Skeletal muscle satellite cell (primary cell): Measurements from ENCODE around the gene STYXL2.

Experiments used
- H3K27me3 ChIP-seq: 2 replicates; pipeline ENCODE4 v1.7.0; 2013; ENCODE audit warnings: low read length; ENCODE audit not compliant: control insufficient read depth, insufficient read depth
- H3K36me3 ChIP-seq: 2 replicates; pipeline ENCODE4 v1.7.0; 2013; ENCODE audit warnings: mild to moderate bottlenecking, control low read depth, low read length; ENCODE audit not compliant: insufficient read depth
- H3K4me1 ChIP-seq: 2 replicates; pipeline ENCODE4 v1.7.0; 2013; ENCODE audit warnings: low read length; ENCODE audit not compliant: control insufficient read depth, insufficient read depth
- H3K4me2 ChIP-seq: 2 replicates; pipeline ENCODE4 v1.7.0; 2013; ENCODE audit warnings: mild to moderate bottlenecking, low read length
- H3K4me3 ChIP-seq: 2 replicates; pipeline ENCODE4 v1.7.0; 2013; ENCODE audit warnings: low read length
- H3K9ac ChIP-seq: 2 replicates; pipeline ENCODE4 v1.7.0; 2013; ENCODE audit warnings: mild to moderate bottlenecking, low read depth, low read length, moderate library complexity
- H3K9me3 ChIP-seq: replicated peaks from 2 replicates; pipeline ENCODE4 v1.7.0; 2013; ENCODE audit warnings: mild to moderate bottlenecking, control low read depth, low read length

STYXL2 gene

GRCh38 chr1:167126317-167126716 lies 32.4 kb downstream of the STYXL2 start:
- Histone ChIP-seq H3K9me3 (no peaks in the 10 kb centered on the region), H3K4me3 (no peak overlapping the region), H3K9ac (no peak overlapping the region), H3K27me3 (peaks cover 3% of the 10 kb centered on the region), H3K4me2 (no peak overlapping the region), H3K4me1 (no peaks in the 10 kb centered on the region), H3K36me3 (no peaks in the 10 kb centered on the region)

- Histone ChIP-seq H3K4me1 (no peaks in the 10 kb centered on the region), H3K36me3 (no peaks in the 10 kb centered on the region)
Observed at GRCh38 chr1:167126811-167127210, 32.9 kb downstream of the STYXL2 start.

GRCh38 chr1:167127236-167127635 lies 33.4 kb downstream of the STYXL2 start:
- peaks cover 3% of the 10 kb centered on the region for H3K27me3 ChIP-seq
- H3K4me3 ChIP-seq: no peak overlapping the region
- no peaks in the 10 kb centered on the region for H3K36me3 ChIP-seq
- H3K9ac ChIP-seq: no peak overlapping the region
- no peaks in the 10 kb centered on the region for H3K9me3 ChIP-seq
- H3K4me2 ChIP-seq: no peak overlapping the region
- H3K4me1 ChIP-seq: no peaks in the 10 kb centered on the region

More at GRCh38 chr1:167126811-167127210, 32.9 kb downstream of the STYXL2 start:
- peaks cover 3% of the 10 kb centered on the region for H3K27me3 ChIP-seq
- H3K4me2 ChIP-seq: no peak overlapping the region
- no peaks in the 10 kb centered on the region for H3K9me3 ChIP-seq
- H3K9ac ChIP-seq: no peak overlapping the region
- H3K4me3 ChIP-seq: no peak overlapping the region

GRCh38 chr1:167127661-167128060 lies 33.8 kb downstream of the STYXL2 start:
- Histone ChIP-seq H3K27me3 (peaks cover 3% of the 10 kb centered on the region), H3K4me1 (no peaks in the 10 kb centered on the region), H3K4me2 (no peak overlapping the region), H3K4me3 (no peak overlapping the region), H3K9me3 (no peaks in the 10 kb centered on the region), H3K36me3 (no peaks in the 10 kb centered on the region), H3K9ac (no peak overlapping the region)

GRCh38 chr1:167128261-167129227 lies 34.7 kb downstream of the STYXL2 start:
- Histone ChIP-seq H3K36me3 (no peaks in the 10 kb centered on the region), H3K4me2 (no peak overlapping the region), H3K9ac (no peak overlapping the region), H3K4me1 (no peaks in the 10 kb centered on the region), H3K9me3 (no peaks in the 10 kb centered on the region), H3K4me3 (no peak overlapping the region), H3K27me3 (peaks cover 3% of the 10 kb centered on the region)

GRCh38 chr1:167130829-167131510 lies 37.1 kb downstream of the STYXL2 start:
- peaks cover 11% of the 10 kb centered on the region for H3K4me1 ChIP-seq
- no peak overlapping the region for H3K9ac ChIP-seq
- H3K27me3 ChIP-seq: peaks cover 3% of the 10 kb centered on the region
- H3K9me3 ChIP-seq: no peaks in the 10 kb centered on the region
- no peak overlapping the region for H3K4me3 ChIP-seq
- H3K4me2 ChIP-seq: no peak overlapping the region
- H3K36me3 ChIP-seq: no peaks in the 10 kb centered on the region

- no peaks in the 10 kb centered on the region for H3K9me3 ChIP-seq
- no peak overlapping the region for H3K4me3 ChIP-seq
- H3K4me2 ChIP-seq: no peak overlapping the region
- no peak overlapping the region for H3K9ac ChIP-seq
- no peaks in the 10 kb centered on the region for H3K36me3 ChIP-seq
- H3K4me1 ChIP-seq: peaks cover 25% of the 10 kb centered on the region
- H3K27me3 ChIP-seq: peaks cover 3% of the 10 kb centered on the region
Observed at GRCh38 chr1:167132301-167133010, 38.6 kb downstream of the STYXL2 start.

- Histone ChIP-seq H3K36me3 (no peaks in the 10 kb centered on the region), H3K4me1 (peaks cover 28% of the 10 kb centered on the region), H3K4me3 (no peak overlapping the region), H3K4me2 (peak overlapping the region; percentile 43), H3K27me3 (no peaks in the 10 kb centered on the region), H3K9ac (peak overlapping the region; percentile 11), H3K9me3 (no peaks in the 10 kb centered on the region)
Observed at GRCh38 chr1:167135281-167135840, 41.5 kb downstream of the STYXL2 start.

GRCh38 chr1:167136191-167136614 lies 42.3 kb downstream of the STYXL2 start:
- Histone ChIP-seq H3K4me1 (peaks cover 28% of the 10 kb centered on the region), H3K4me3 (peak overlapping the region; percentile 11), H3K4me2 (peak overlapping the region; percentile 43), H3K27me3 (no peaks in the 10 kb centered on the region), H3K9me3 (no peaks in the 10 kb centered on the region), H3K9ac (peak overlapping the region; percentile 26), H3K36me3 (no peaks in the 10 kb centered on the region)

GRCh38 chr1:167136806-167137205 lies 42.9 kb downstream of the STYXL2 start:
- no peaks in the 10 kb centered on the region for H3K27me3 ChIP-seq
- peak overlapping the region; percentile 26 for H3K9ac ChIP-seq
- no peaks in the 10 kb centered on the region for H3K36me3 ChIP-seq
- H3K4me1 ChIP-seq: peaks cover 28% of the 10 kb centered on the region
- no peaks in the 10 kb centered on the region for H3K9me3 ChIP-seq
- no peak overlapping the region for H3K4me2 ChIP-seq
- H3K4me3 ChIP-seq: no peak overlapping the region

- no peak overlapping the region for H3K9ac ChIP-seq
- H3K9me3 ChIP-seq: no peaks in the 10 kb centered on the region
- peaks cover 28% of the 10 kb centered on the region for H3K4me1 ChIP-seq
- no peak overlapping the region for H3K4me3 ChIP-seq
- H3K27me3 ChIP-seq: no peaks in the 10 kb centered on the region
- no peak overlapping the region for H3K4me2 ChIP-seq
- no peaks in the 10 kb centered on the region for H3K36me3 ChIP-seq
Observed at GRCh38 chr1:167137332-167137781, 43.5 kb downstream of the STYXL2 start.
